ENCODE data around the gene SGF29.
"Not testable (repeated sequence)": the region's sequence is repeated elsewhere in the genome, so short reads cannot be mapped to it uniquely, and the experiment has no call there.

Gene SGF29

GRCh38 chr16:28534542-28535373 is 19.0 kb upstream of the SGF29 start:
- DNase-seq: no peak

DNA sequence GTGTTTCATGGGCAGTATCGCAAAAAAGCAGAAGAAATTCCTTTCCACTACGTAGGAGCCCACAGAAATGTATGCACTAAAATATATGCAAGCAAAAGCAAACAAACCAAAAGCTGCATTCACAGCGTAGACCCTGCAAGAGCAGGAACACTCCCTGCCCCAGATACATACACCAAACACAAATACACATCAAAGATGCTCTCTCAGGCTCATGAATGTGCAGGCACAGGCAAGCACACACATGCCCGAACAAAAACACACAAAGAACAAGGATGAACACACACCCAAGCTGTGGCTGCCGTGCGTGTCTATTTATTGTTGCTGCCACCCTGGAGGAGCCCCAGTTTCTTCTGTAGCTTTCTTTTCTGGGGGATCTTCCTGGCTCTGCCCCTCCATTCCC is 16.6 kb upstream of the SGF29 start:
- DNase-seq: no peak

- DNase-seq: no peak
These were observed 15.6 kb upstream of the SGF29 start for GRCh38 chr16:28537964-28538732.

GRCh38 chr16:28538733-28539596 is 14.8 kb upstream of the SGF29 start, which contains the start of gene NUPR1:
Gene NUPR1 (minus strand): TSS chr16:28538974. CDS start chr16:28538907, 67 bp downstream.
- no peak for DNase-seq

- DNase-seq: no peak
These were observed 13.4 kb upstream of the SGF29 start for GRCh38 chr16:28540346-28540745.

DNA sequence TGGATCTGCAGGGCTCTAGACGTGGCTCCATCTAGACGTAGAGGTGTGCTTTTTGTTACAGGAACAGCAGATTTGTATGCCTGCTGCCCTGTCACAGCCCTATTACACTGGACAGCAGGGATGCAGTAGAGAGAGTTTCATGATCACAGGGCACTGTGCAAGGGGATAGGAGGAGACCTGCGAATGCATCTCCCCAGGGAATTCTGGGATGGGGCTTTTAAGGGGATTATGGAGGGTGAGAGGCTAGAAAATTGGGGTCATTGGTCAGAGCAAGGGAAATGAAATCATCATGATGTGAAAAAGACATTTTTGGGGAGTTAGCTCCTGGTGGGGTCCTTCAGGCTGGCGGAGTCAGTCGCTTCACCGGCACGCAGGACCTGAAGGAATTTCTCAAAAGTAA is 11.1 kb upstream of the SGF29 start:
- no peak for DNase-seq

- DNase-seq: no peak
These were observed 10.6 kb upstream of the SGF29 start for GRCh38 chr16:28543072-28543471.

DNA sequence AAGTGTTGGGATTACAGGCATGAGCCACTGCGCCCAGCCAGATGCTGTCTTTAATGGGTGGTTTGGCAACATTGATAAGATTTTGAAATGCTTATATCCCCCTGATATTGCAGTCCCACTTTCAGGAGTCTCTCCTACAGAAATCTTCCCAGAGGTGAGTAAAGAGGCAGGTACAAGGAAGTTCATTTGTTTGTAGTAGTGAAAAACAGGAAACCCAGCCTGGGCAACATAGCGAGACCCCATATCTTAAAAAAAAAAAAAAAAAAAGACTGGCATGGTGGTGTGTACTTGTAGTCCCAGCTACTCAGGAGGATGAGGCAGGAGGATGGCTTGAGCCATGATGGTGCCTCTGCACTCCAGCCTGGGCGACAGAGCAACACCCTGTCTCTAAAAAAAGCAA is 8.7 kb upstream of the SGF29 start:
- DNase-seq: no peak

DNA sequence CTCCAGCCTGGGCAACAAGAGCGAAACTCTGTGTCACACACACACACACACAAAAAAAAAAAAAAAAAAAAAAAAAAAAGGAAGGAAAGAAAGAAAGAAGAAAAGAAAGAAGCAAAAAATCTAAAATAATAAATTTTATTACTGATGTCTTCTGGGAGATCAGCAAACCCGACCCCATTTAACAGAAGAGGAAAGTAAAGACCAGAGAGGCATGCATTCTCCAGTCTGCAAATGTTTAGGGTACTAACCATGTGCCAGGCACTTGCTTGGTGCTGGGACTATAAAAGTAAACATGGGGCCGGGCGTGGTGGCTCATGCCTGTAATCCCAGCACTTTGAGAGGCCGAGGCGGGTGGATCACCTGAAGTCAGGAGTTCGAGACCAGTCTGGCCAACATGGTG is 7.8 kb upstream of the SGF29 start:
- not testable (repeated sequence) for DNase-seq

DNA sequence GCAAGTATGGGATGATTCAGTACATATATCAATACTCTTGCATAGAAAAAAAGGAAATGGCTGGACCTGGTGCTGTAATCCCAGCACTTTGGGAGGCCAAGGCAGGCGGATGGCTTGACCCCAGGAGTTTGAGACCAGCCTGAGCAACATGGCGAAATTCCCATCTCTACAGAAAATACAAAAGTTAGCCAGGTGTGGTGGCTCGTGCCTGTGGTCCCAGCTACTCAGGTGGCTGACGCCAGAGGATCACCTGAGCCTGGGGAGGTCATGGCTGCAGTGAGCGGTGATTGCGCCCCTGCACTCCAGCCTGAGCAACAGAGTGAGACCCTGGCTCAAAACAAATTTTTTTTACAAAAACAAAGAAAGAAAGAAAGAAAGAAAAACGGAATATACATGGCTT is 7.1 kb upstream of the SGF29 start:
- no peak for DNase-seq

DNA sequence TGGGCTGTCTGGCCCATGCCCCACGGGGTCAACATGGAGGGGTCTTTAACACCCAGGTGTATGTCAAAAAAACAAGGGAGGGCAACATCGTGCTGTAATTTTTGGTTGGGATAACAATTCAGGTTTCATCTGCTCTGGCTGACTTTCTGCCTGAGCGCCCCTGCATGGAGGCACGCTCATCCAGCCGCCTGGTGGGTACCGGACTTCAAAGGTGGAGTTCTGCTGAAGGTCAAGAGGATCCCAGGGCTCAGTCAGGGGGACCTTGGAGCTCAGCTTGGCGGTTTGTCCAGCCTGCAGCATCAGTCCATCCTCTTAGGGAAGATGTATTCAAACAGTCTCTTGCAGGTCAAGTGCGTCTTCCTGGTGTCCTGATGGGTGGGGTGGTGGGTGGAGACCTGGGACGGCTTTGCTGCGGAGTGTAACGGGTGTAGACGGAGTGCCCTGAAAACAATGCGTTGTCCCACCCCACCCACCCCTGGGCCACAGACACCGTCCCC is 5.4 kb upstream of the SGF29 start:
- no peak for DNase-seq

- no peak for DNase-seq
These were observed 4.3 kb upstream of the SGF29 start for GRCh38 chr16:28549301-28549899.

- DNase-seq: no peak
These were observed 1.1 kb downstream of the SGF29 start for GRCh38 chr16:28554634-28555423.

GRCh38 chr16:28555561-28555960 is 1.8 kb downstream of the SGF29 start:
- DNase-seq: no peak

DNA sequence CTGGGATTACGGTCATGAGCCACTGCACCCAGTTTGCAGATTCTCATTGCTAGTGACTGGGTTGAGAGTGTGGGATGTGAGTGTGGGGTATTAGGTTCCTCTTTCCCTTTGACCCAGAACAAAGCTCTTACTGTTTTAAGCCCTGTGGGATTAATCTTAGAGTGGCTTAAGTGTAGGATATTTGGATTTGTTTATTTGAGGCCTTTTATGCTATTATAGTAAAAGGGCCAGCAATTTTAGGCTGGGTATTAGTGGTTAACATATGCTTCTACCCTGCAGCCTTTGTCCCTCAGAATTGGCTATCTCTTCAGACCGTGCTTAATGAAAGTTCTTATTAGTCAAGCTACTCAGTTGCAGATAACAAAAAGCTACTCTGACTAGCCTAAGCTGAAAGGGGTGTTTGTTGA is 3.2 kb downstream of the SGF29 start:
- no peak for DNase-seq

GRCh38 chr16:28558456-28558855 is 4.7 kb downstream of the SGF29 start:
- DNase-seq: no peak

- DNase-seq: no peak
These were observed 8.0 kb downstream of the SGF29 start for GRCh38 chr16:28561557-28562187.

DNA sequence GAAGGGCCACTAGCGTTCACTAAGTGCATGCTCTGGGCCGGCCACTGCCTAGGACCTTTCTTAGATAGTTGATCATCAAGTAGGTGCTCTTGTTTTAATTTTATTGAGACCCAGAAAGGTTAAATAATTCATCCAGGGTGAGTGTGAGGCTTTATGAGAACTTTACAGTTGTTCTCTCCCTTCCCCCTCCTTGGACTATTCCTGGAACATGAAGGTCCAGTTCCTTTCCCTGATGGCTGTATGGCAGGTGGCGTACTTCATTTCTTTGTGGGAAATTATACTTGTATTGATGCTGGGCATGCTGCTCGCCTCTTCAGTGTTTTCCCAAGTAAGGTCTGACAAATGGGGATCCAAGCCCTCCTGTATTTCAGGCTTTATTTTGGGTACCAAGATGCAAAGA is 8.5 kb downstream of the SGF29 start:
- no peak for DNase-seq

- no peak for DNase-seq
These were observed 9.5 kb downstream of the SGF29 start for GRCh38 chr16:28563218-28563617.

GRCh38 chr16:28566233-28566925 is 12.7 kb downstream of the SGF29 start:
- DNase-seq: not testable (repeated sequence)

DNA sequence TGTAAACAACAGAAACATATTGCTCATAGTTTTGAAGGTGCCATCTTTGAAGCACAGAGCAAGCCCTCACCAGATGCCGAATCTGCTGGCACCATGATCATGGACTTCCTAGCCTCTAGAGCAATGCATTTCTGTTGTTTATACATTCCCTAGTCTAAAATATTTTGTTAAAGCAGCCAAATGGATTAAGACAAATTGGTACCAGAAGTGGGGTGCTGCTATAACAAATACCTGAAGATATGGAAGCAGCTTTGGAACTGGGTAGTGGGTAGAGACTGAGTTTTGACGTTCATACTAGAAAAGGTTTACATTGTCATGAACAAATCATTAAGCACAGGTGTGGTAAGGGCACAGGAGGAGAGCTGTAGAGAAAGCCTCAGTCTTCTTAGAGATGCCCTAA is 13.6 kb downstream of the SGF29 start:
- no peak for DNase-seq

Measured in activated CD8-positive, alpha-beta memory T cell treated with anti-CD3 and anti-CD28 coated beads for 24 hours (primary cell).